H1 (cell line): ENCODE measurements around the gene CREB3L1. TPM values are rescaled to one million over a fixed set of nuclear protein-coding genes. Genes with fewer than 3 reads are reported as not detected.

Experiments used
- CTCF ChIA-PET: fragments of 300-600 bp; sonication (Branson Sonifier 250); formaldehyde crosslinking; loops from one replicate; lab custom pipeline; 2021; ENCODE audit not compliant: partially characterized antibody; lab: Charles Lee
- POLR2A ChIA-PET: fragments of 300-600 bp; sonication (Branson Sonifier 250); formaldehyde crosslinking; loops from one replicate; lab custom pipeline; 2021; ENCODE audit warnings: inconsistent platforms; ENCODE audit not compliant: partially characterized antibody; lab: Charles Lee
- DNase-seq, 2 experiments: peaks; one replicate each; pipeline versions ENCODE4 v3.0.0 to v3.0.0-alpha.2; 2010 to 2022; ENCODE audit warnings: low spot score in 2 of 2, low read depth in 1 of 2, mixed read lengths in 1 of 2
- FAIRE-seq: peaks from 2 replicates; lab custom pipeline; 2011; peaks lifted over from hg19 to GRCh38; lab: Jason Lieb, UNC
- H2AFZ ChIP-seq: 2 replicates; pipeline ENCODE4 v1.8.1; 2012; ENCODE audit warnings: low read length, inconsistent platforms
- H2AK5ac ChIP-seq: 2 replicates; pipeline ENCODE4 v1.6.1; 2013; ENCODE audit warnings: low read depth, low read length
- H2BK120ac ChIP-seq: replicated peaks from 2 replicates; pipeline ENCODE3; 2013; ENCODE audit warnings: low read depth, low read length, inconsistent platforms
- H2BK12ac ChIP-seq: 2 replicates; pipeline ENCODE4 v1.6.1; 2013; ENCODE audit warnings: low read depth, low read length
- H2BK15ac ChIP-seq: 2 replicates; pipeline ENCODE4 v1.6.1; 2013; ENCODE audit warnings: low read length
- H2BK20ac ChIP-seq: 2 replicates; pipeline ENCODE4 v1.6.1; 2013; ENCODE audit warnings: low read length
- H2BK5ac ChIP-seq: 2 replicates; pipeline ENCODE4 v1.6.1; 2013; ENCODE audit warnings: low read depth, low read length
- H3K14ac ChIP-seq: 2 replicates; pipeline ENCODE4 v1.6.1; 2013; ENCODE audit warnings: inconsistent platforms; ENCODE audit not compliant: insufficient read length
- H3K18ac ChIP-seq: 2 replicates; pipeline ENCODE4 v1.6.1; 2013; ENCODE audit warnings: low read length; ENCODE audit errors: extremely low read depth
- H3K23ac ChIP-seq: 2 replicates; pipeline ENCODE4 v1.6.1; 2013; ENCODE audit warnings: inconsistent platforms; ENCODE audit not compliant: insufficient read length
- H3K23me2 ChIP-seq: 2 replicates; pipeline ENCODE4 v1.6.1; 2013; ENCODE audit warnings: low read depth, low read length
- H3K27ac ChIP-seq: 2 replicates; pipeline ENCODE4 v1.6.1; 2011; ENCODE audit warnings: low read depth, low read length, inconsistent platforms
- H3K27me3 ChIP-seq, 4 experiments: replicated peaks in 1 of 4; 1 replicate in 1 of 4; 2 replicates in 3 of 4; pipeline versions ENCODE4 v1.6.1 to v1.8.1; 2011 to 2013; ENCODE audit warnings: low read length in 3 of 4, mild to moderate bottlenecking in 3 of 4, inconsistent platforms in 2 of 4, mixed read lengths in 2 of 4, moderate library complexity in 1 of 4; ENCODE audit not compliant: control insufficient read depth in 3 of 4, insufficient read depth in 3 of 4; ENCODE audit errors: extremely low read depth in 1 of 4
- H3K36me3 ChIP-seq, 4 experiments: 2 replicates each; pipeline versions ENCODE4 v1.6.1 to v1.8.1; 2011 to 2013; ENCODE audit warnings: mild to moderate bottlenecking in 4 of 4, low read length in 3 of 4, moderate library complexity in 2 of 4, control low read depth in 1 of 4, inconsistent platforms in 1 of 4; ENCODE audit not compliant: insufficient read depth in 4 of 4, control insufficient read depth in 2 of 4
- H3K4ac ChIP-seq: replicated peaks from 2 replicates; pipeline ENCODE3; 2013; ENCODE audit warnings: low read length, low read depth, mixed read lengths, inconsistent platforms; ENCODE audit not compliant: insufficient read length
- H3K4me1 ChIP-seq, 4 experiments: replicated peaks in 1 of 4; 1 replicate in 1 of 4; 2 replicates in 3 of 4; pipeline versions ENCODE4 v1.6.1 to v1.8.1; 2011 to 2013; ENCODE audit warnings: low read length in 3 of 4, inconsistent platforms in 2 of 4, mixed read lengths in 1 of 4; ENCODE audit not compliant: insufficient read depth in 4 of 4, control insufficient read depth in 3 of 4
- H3K4me2 ChIP-seq, 2 experiments: 2 replicates each; pipeline versions ENCODE4 v1.6.1 to v1.8.1; 2011 to 2013; ENCODE audit warnings: low read depth in 2 of 2, low read length in 2 of 2, control low read depth in 1 of 2, inconsistent platforms in 1 of 2, mild to moderate bottlenecking in 1 of 2; ENCODE audit not compliant: insufficient read depth in 1 of 2
- H3K4me3 ChIP-seq, 4 experiments: fragments of 200-600, 300-600 bp in 1 of 4; sonication (generic), shearing (Covaris generic), sonication (Bioruptor Twin) in 1 of 4; 2 replicates each; pipeline versions ENCODE4 v1.5.1 to v1.8.1; 2011 to 2016; ENCODE audit warnings: low read length in 4 of 4, low read depth in 3 of 4, control low read depth in 2 of 4, inconsistent platforms in 2 of 4, mild to moderate bottlenecking in 2 of 4, mixed read lengths in 1 of 4, moderate library complexity in 1 of 4; ENCODE audit not compliant: insufficient read depth in 2 of 4; ENCODE audit errors: extremely low read depth in 1 of 4
- H3K56ac ChIP-seq: replicated peaks from 2 replicates; pipeline ENCODE3; 2013; ENCODE audit warnings: low read depth, mild to moderate bottlenecking, mixed read lengths, low read length, inconsistent platforms; ENCODE audit not compliant: insufficient read length
- H3K79me1 ChIP-seq: 2 replicates; pipeline ENCODE4 v1.6.1; 2013; ENCODE audit warnings: low read depth, low read length, control low read depth
- H3K79me2 ChIP-seq, 2 experiments: 2 replicates each; pipeline versions ENCODE4 v1.6.1 to v1.8.1; 2012 to 2013; ENCODE audit warnings: low read length in 2 of 2, mild to moderate bottlenecking in 2 of 2, inconsistent platforms in 1 of 2; ENCODE audit not compliant: insufficient read depth in 2 of 2, control insufficient read depth in 1 of 2
- H3K9ac ChIP-seq, 4 experiments: replicated peaks in 1 of 4; 1 replicate in 1 of 4; 2 replicates in 3 of 4; pipeline versions ENCODE4 v1.6.1 to v1.8.1; 2011 to 2013; ENCODE audit warnings: low read depth in 3 of 4, low read length in 3 of 4, control low read depth in 2 of 4, mild to moderate bottlenecking in 2 of 4, moderate library complexity in 2 of 4, inconsistent platforms in 1 of 4; ENCODE audit errors: extremely low read depth in 1 of 4
- H3K9me3 ChIP-seq, 2 experiments: 2 replicates each; pipeline versions ENCODE4 v1.6.1 to v1.8.1; 2012 to 2013; ENCODE audit warnings: mild to moderate bottlenecking in 2 of 2, moderate library complexity in 2 of 2, control low read depth in 1 of 2, inconsistent platforms in 1 of 2, low read depth in 1 of 2, low read length in 1 of 2, mixed read lengths in 1 of 2; ENCODE audit not compliant: insufficient read depth in 2 of 2
- H4K20me1 ChIP-seq, 2 experiments: replicated peaks in 1 of 2; 2 replicates each; pipeline versions ENCODE3 to v1.8.1; 2011 to 2013; ENCODE audit warnings: inconsistent platforms in 2 of 2, low read length in 2 of 2, mild to moderate bottlenecking in 1 of 2; ENCODE audit not compliant: insufficient read depth in 2 of 2, control insufficient read depth in 1 of 2
- H4K5ac ChIP-seq: 2 replicates; pipeline ENCODE4 v1.6.1; 2013; ENCODE audit warnings: low read length, low read depth, mixed read lengths, inconsistent platforms; ENCODE audit not compliant: insufficient read length
- H4K8ac ChIP-seq: 2 replicates; pipeline ENCODE4 v1.8.0; 2013; ENCODE audit warnings: mild to moderate bottlenecking, moderate library complexity, low read length, inconsistent platforms; ENCODE audit not compliant: insufficient read depth; ENCODE audit errors: extremely low read depth
- H4K91ac ChIP-seq: replicated peaks from 2 replicates; pipeline ENCODE3; 2013; ENCODE audit warnings: low read length, mixed read lengths, inconsistent platforms; ENCODE audit not compliant: insufficient read length
- ATF2 ChIP-seq: IDR thresholded peaks from 2 replicates; pipeline ENCODE4 v1.6.1; 2012; ENCODE audit warnings: low read length, inconsistent platforms
- BACH1 ChIP-seq: IDR thresholded peaks from 2 replicates; pipeline ENCODE4 v1.6.1; 2012; ENCODE audit warnings: low read length, improper control_type of control experiment
- CEBPB ChIP-seq: IDR thresholded peaks from 2 replicates; pipeline ENCODE4 v1.6.1; 2012; ENCODE audit warnings: low read depth, low read length
- PHF8 ChIP-seq: fragments of 200-600 bp; sonication (generic); conservative IDR thresholded peaks from 2 replicates; pipeline ENCODE4 v1.7.1; 2012; ENCODE audit warnings: low read depth, mild to moderate bottlenecking, inconsistent platforms, low read length, moderate library complexity
- WGBS, 2 experiments: shearing (Covaris generic) in 1 of 2; methylation state at CpG; one replicate each; pipeline versions ENCODE4 v1.1.6 to v1.1.7; 2013 to 2015; ENCODE audit warnings: low lambda C conversion rate in 2 of 2, mixed read lengths in 2 of 2, inconsistent platforms in 1 of 2, low coverage in 1 of 2, missing lambda C conversion rate in 1 of 2; ENCODE audit not compliant: insufficient replicate concordance in 2 of 2, insufficient coverage in 1 of 2, insufficient read length in 1 of 2; ENCODE audit errors: extremely low coverage in 1 of 2, missing lambda C conversion rate in 1 of 2; 5-methylcytosine and 5-hydroxymethylcytosine counted together
- polyA plus RNA-seq, 7 experiments: library from polyadenylated mRNA; depleted of rRNA in 3 of 7; stranded (reverse) in 5 of 7; unstranded in 2 of 7; fragments of >200 nt in 5 of 7; fragments of 200-250 nt in 2 of 7; gene quantifications; 1 replicate in 5 of 7; 2 replicates in 1 of 7; 4 replicates in 1 of 7; pipeline versions ENCODE4 v1.2.1 to v1.2.3, GENCODE V29; 2011 to 2013; ENCODE audit warnings: missing spikeins in 2 of 7, mixed read lengths in 2 of 7
- total RNA-seq: library from RNA; stranded (reverse); fragmentation: NEBNext Ultra II Directional; extraction: Animal tissue kit (Norgen Biotek cat#: 25700); gene quantifications from 2 replicates; pipeline ENCODE4 v1.2.1, GENCODE V29; 2021

Gene CREB3L1
- total and polyA plus RNA-seq, 2 of the 8 experiments (the other 6 are each of a cell fraction or from before 2014, with no cell fraction given) = 4.1 to 12.7 TPM

- H3K4me2 ChIP-seq = no peak overlapping the region
- no peaks in the 10 kb centered on the region for H3K27me3 ChIP-seq
- 83% methylated on average over 7 of the region's 7 CpGs; no CpG with 5 or more reads in 1 of the 2 experiments for WGBS, 2 experiments
- ChIA-PET POLR2A (interaction anchor here (0.8 to 1.9 kb wide), 5 partner anchors 9 to 43 kb away, joined by 3 to 5 read pairs (median 4); partner anchors contain the start of gene MDK), CTCF (interaction anchor here (0.8 to 44.5 kb wide), 7 partner anchors 3 to 169 kb away, joined by 3 to 1004 read pairs (median 5); partner anchors contain the start of genes CHRM4, DGKZ and MDK)
- H3K4ac ChIP-seq = no peak overlapping the region
- no peak overlapping the region for H3K23ac ChIP-seq
- no peaks in the 10 kb centered on the region for H3K23me2 ChIP-seq
- no peak overlapping the region for H2AFZ ChIP-seq
- DNase-seq = no peak
- H4K5ac ChIP-seq = no peak overlapping the region
- peaks cover 0 to 77% of the 10 kb centered on the region in 2 experiments; a peak in 3 of 4 replicates for H3K79me2 ChIP-seq
- no peak overlapping the region for H2BK20ac ChIP-seq
- no peak overlapping the region for H3K27ac ChIP-seq
- H3K9me3 ChIP-seq = no peaks in the 10 kb centered on the region
- no peak overlapping the region for H3K56ac ChIP-seq
- TF ChIP-seq ATF2 = no peak
- TF ChIP-seq CEBPB = peak; percentile 90
- TF ChIP-seq BACH1 = peak; percentile 18; the same call in 1 of the 2 replicates
- no peak for TF ChIP-seq PHF8
- no peak overlapping the region for H2BK5ac ChIP-seq
- no peak overlapping the region for H2AK5ac ChIP-seq
- no peak overlapping the region for H2BK12ac ChIP-seq
- H4K8ac ChIP-seq = no peak overlapping the region
- H3K18ac ChIP-seq = no peak overlapping the region
- H3K4me1 ChIP-seq = peaks cover 0 to 28% (median 17%) of the 10 kb centered on the region in 4 experiments; a peak in 6 of 7 replicates
- no peak overlapping the region for H3K14ac ChIP-seq
- peaks cover 22% of the 10 kb centered on the region for H3K79me1 ChIP-seq
- peaks cover 7 to 28% of the 10 kb centered on the region in 2 experiments for H4K20me1 ChIP-seq
- no peaks in the 10 kb centered on the region for H3K36me3 ChIP-seq
- H3K9ac ChIP-seq = no peak overlapping the region
- H3K4me3 ChIP-seq = no peak overlapping the region
- no peak overlapping the region for H4K91ac ChIP-seq
- H2BK15ac ChIP-seq = no peak overlapping the region
- no peak overlapping the region for H2BK120ac ChIP-seq
- FAIRE-seq = no peak
These were observed 79.5 kb downstream of the CREB3L1 start for GRCh38 chr11:46356924-46357482.
